K562 (cell line): ENCODE results near the gene SULT1A2. TPM values are rescaled to one million over a fixed set of nuclear protein-coding genes. Genes with fewer than 3 reads are reported as not detected.

Source experiments
- KDM4B ChIP-seq, 2 experiments: fragments of 450-650 bp in 1 of 2; sonication (generic) in 1 of 2; IDR thresholded peaks; 2 replicates each; pipeline ENCODE4 v1.6.1; 2016 to 2017; ENCODE audit warnings: borderline replicate concordance in 2 of 2, antibody characterized with exemption in 1 of 2, low read depth in 1 of 2, mild to moderate bottlenecking in 1 of 2
- MED1 ChIP-seq: sonication (generic); formaldehyde crosslinking; IDR thresholded peaks from 2 replicates; pipeline ENCODE4 v1.8.1; 2023; ENCODE audit warnings: missing genetic modification reagents, borderline replicate concordance
- MEF2A ChIP-seq: IDR thresholded peaks from 2 replicates; pipeline ENCODE4 v1.6.1; 2011; ENCODE audit warnings: low read depth, mild to moderate bottlenecking, low read length, moderate library complexity; ENCODE audit not compliant: control insufficient read depth
- ZNF217 ChIP-seq: sonication (generic); formaldehyde crosslinking; IDR thresholded peaks from 2 replicates; pipeline ENCODE4 v1.8.0; 2022; ENCODE audit warnings: mild to moderate bottlenecking, missing genetic modification reagents
- ZNF764 ChIP-seq: fragments of 250-450 bp; sonication (Bioruptor Pico); IDR thresholded peaks from 2 replicates; pipeline ENCODE4 v1.4.0; 2020; ENCODE audit warnings: low read depth, mild to moderate bottlenecking, moderate library complexity
- polyA plus RNA-seq, 8 experiments: library from polyadenylated mRNA; depleted of rRNA in 4 of 8; stranded (reverse) in 5 of 8; unstranded in 3 of 8; fragments of >200 nt; fragmentation: Nextera tagmentation in 2 of 8; fragmentation: Illumina TruSeq in 1 of 8; extraction: Ambion mirVana in 2 of 8; extraction: Trizol in 1 of 8; gene quantifications; 2 replicates each; pipeline versions ENCODE4 v1.2.1 to v1.2.3, GENCODE V29; 2011 to 2014; ENCODE audit warnings: inconsistent platforms in 1 of 8, missing spikeins in 1 of 8
- total RNA-seq, 7 experiments: library from RNA; depleted of rRNA in 6 of 7; stranded (reverse); fragments of >200 nt in 6 of 7; fragmentation: Illumina TruSeq in 2 of 7; extraction: Trizol in 2 of 7; gene quantifications; 2 replicates each; pipeline versions ENCODE4 v1.2.1 to v1.2.3, GENCODE V29; 2011 to 2021; ENCODE audit warnings: low replicate concordance in 1 of 7
- TF ChIP-seq, protein P1 (sequence below): IDR thresholded peaks from 2 replicates; pipeline ENCODE4 v1.6.1; 2012; ENCODE audit warnings: low read depth, low read length, improper control_type of control experiment, borderline replicate concordance
- TF ChIP-seq, protein P2 (sequence below): fragments of 200-400 bp; formaldehyde crosslinking; IDR thresholded peaks from 2 replicates; pipeline ENCODE4 v1.6.1; 2017; ENCODE audit warnings: mild to moderate bottlenecking, low read depth, low read length, moderate library complexity
- TF ChIP-seq, protein P3 (sequence below): fragments of 450-650 bp; IDR thresholded peaks from 2 replicates; pipeline ENCODE4 v1.6.1; 2016; ENCODE audit warnings: antibody characterized with exemption

SULT1A2 gene
- total and polyA plus RNA-seq, 9 of the 15 experiments (the other 6 are each of a cell fraction or from before 2014, with no cell fraction given), result 0.73 to 3.2 (median 1.7) TPM

DNA sequence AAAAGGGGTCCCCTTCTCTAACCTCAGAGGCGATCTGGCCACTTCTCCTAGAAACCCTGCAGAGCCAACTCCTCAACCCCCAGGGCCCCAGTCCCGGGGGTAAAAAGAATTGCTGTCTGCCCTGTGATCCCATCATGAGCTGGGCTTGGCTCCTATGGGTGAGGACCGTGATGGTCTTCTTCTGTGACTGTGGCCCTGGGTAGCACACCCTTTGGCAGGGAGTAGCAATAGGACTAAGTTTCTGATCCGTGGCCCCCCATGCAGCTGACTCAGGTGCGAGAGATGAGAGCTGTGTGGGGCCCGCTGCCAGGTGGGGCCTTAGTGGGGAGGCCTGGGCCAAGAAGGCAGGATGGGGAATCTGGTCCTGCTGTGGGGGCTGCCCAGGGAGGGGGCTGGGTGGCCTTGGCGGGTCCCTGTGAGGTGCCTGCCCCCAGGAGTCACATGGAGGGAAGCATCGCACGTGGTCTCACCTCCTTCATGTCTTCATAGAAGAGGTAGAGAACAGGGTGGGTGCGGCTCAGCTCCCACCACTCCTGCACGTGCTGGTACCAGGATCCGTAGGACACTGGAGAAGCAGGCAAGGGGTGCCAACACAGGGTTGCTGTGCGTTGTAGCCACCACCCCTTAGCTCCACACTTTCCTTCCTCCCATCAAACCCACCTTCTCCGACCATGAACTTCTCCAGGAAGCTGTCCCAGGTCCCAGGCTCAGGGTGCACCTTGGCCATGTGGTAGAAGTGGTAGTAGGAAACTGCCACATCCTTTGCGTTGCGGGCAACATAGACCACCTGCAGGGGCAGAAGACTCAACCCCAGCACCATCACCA is 9.7 kb upstream of the SULT1A2 start (continued):
- TF ChIP-seq, protein P1, sequence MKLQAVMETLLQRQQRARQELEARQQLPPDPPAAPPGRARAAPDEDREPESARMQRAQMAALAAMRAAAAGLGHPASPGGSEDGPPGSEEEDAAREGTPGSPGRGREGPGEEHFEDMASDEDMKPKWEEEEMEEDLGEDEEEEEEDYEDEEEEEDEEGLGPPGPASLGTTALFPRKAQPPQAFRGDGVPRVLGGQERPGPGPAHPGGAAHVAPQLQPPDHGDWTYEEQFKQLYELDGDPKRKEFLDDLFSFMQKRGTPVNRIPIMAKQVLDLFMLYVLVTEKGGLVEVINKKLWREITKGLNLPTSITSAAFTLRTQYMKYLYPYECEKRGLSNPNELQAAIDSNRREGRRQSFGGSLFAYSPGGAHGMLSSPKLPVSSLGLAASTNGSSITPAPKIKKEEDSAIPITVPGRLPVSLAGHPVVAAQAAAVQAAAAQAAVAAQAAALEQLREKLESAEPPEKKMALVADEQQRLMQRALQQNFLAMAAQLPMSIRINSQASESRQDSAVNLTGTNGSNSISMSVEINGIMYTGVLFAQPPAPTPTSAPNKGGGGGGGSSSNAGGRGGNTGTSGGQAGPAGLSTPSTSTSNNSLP, result no peak
- TF ChIP-seq KDM4B (IDR thresholded peaks at IDR 0.05; ENCODE audit: borderline replicate concordance in 2 of 2, low read depth in 1 of 2), result no peak
- TF ChIP-seq MED1, result no peak
- TF ChIP-seq, protein P2, sequence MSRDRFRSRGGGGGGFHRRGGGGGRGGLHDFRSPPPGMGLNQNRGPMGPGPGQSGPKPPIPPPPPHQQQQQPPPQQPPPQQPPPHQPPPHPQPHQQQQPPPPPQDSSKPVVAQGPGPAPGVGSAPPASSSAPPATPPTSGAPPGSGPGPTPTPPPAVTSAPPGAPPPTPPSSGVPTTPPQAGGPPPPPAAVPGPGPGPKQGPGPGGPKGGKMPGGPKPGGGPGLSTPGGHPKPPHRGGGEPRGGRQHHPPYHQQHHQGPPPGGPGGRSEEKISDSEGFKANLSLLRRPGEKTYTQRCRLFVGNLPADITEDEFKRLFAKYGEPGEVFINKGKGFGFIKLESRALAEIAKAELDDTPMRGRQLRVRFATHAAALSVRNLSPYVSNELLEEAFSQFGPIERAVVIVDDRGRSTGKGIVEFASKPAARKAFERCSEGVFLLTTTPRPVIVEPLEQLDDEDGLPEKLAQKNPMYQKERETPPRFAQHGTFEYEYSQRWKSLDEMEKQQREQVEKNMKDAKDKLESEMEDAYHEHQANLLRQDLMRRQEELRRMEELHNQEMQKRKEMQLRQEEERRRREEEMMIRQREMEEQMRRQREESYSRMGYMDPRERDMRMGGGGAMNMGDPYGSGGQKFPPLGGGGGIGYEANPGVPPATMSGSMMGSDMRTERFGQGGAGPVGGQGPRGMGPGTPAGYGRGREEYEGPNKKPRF, result no peak
- TF ChIP-seq, protein P3, sequence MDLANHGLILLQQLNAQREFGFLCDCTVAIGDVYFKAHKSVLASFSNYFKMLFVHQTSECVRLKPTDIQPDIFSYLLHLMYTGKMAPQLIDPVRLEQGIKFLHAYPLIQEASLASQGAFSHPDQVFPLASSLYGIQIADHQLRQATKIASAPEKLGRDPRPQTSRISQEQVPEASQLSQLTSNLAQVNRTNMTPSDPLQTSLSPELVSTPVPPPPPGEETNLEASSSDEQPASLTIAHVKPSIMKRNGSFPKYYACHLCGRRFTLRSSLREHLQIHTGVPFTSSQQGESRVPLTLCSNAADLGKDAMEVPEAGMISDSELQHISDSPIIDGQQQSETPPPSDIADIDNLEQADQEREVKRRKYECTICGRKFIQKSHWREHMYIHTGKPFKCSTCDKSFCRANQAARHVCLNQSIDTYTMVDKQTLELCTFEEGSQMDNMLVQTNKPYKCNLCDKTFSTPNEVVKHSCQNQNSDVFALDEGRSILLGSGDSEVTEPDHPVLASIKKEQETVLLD, result no peak
- no peak for TF ChIP-seq MEF2A
- TF ChIP-seq ZNF217 (CRISPR knock-in tag), result no peak
- no peak for TF ChIP-seq ZNF764 (CRISPR knock-in tag)
